Inflammatory macrophage treated with lipopolysaccharide for 4 hours (primary cell): Measurements from ENCODE around the gene RBPMS2.

Experiments
- DNase-seq: peaks from one replicate; pipeline ENCODE4 v3.0.0-alpha.2; 2020

Gene RBPMS2

DNA sequence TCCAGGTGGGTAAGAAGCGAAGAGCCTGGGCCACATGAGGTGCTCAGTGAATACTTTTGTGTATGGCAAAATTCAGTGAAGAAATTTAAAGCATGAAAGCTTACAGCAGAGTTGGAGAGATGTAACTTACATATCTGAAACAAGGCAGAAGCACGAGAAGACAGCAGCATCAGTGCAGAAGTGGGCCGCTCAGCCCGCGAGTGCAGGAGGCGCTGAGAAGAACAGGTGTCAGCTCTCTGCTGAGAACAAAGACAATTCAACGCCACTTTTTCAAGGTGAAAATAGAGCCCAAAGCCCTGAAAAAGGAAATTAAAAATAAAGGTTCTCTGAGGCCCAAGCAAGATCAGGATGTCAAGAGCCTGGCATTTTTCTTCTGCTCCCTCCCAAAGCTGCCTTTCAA lies 58.3 kb downstream of the RBPMS2 start:
- no peak for DNase-seq

DNA sequence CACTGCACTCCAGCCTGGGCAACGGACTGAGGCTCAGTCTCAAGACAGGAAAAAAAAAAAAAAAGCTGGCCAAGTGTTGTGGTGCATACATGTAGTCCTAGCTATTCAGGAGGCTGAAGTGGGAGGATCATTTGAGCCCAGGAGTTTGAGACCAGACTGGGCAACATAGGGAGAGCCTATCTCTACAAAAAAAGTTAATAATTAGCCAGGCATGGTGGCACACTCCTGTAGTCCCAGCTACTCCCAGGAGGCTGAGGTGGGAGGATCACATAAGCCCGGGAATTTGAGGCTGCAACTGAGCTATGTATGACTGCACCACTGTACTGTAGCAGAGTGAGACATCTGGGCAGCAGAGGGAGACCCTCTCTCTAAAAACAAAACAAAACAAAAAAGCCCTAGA lies 58.9 kb downstream of the RBPMS2 start:
- DNase-seq: no peak

DNA sequence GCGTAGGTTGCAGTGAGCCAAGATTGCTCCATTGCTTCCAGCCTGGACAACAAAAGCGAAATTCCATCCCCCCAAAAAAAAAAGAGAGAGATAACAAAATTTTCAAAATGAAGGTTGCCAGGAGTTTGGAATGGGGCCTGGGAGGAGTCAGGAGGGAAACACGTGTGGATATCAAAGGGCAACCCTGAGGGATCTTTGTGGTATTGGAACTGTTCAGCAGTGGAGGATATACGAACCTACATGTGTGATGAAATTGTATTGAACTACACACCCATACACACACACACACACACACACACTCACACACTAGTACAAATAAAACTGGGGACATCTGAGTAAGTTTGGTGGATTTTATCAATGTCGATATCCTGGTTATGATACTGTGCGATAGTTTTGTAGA lies 61.8 kb downstream of the RBPMS2 start:
- DNase-seq: no peak

DNA sequence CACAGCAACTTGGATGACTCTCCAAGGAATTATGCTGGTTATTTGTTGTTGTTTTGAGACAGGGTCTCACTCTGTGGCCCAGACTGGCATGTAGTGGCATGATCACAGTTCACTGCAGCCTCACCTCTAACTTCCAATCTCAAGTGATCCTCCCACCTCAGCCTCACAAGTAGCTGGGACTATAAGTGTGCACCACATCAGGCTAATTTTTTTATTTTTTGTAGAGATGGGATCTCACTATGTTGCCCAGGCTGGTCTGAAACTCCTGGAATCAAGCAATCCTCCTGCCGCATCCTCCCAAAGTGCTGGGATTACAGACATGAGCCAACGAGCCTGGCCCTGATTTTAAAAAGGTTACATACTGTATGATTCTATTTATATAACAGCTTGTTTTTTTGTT lies 63.0 kb downstream of the RBPMS2 start:
- DNase-seq: no peak

DNA sequence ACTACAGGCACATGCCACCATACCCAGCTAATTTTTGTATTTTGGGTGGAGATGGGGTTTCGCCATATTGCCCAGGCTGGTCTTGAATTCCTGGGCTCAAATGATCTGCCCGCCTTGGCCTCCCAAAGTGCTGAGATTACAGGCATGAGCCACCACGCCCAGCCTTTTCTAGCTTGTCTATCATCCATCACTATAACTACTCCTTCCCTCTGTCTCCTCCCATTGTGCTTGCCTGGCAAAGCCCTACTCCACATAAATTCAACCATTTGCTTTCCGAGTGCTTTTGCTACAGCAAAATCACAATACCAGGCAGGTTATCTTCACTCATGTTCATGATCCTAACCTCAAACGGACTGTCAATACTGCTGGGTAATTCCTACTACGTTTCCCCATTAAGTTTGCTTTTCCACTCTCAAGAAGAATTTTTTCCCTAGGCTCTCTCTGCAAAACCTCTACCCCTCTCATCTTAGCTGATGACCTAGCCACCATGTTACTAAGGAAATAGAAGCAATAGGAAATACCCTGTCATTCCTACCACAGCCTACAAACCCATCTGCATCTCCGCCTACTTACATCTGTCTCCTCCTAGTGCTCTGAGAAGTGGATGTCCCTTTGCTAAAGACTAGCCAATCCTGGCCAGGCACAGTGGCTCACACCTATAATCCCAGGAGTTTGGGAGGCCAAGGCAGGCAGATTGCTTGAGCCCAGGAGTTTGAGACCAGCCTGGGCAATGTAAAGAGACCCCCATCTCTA lies 64.5 kb downstream of the RBPMS2 start:
- DNase-seq: no peak

DNA sequence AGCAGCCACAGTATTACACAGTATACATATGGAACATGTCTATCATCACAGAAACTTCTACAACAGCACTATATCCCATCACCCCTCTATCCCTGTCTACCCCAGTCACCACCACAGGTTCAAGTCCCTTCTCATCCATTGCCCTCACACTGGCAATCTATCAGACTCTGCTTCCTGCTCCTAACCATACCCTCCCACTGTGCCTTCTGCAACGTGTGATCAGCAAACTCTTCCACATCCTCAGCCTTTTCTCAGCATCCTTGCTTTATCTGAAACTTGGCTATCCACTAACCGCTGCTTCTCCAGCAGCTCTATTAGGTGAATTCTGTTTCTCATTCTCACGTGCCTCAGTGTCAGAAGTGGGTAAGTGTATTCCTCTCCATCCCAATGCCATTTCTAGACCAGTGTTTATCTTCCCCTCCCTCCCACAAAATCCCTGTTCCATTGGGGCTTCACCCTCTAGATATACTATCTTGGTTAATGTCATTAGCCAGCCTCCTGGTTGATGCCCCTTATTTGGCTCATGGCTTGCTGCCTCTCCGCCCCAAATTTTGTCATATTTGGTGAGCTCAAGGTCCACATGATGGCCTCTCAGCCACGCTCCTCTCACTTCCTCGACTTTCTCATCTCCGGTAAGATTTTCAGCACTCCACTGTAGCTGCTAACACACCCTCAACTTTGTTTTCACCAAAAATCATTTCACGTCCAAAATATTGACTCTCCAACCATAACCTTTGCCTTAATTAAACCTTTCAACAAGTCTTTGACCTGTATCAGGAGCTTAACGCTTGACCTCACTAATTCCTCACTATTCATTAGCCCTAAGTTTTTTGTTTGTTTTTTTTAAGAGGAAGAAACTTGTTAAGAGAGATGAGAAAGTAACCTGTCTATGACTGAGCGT lies 69.1 kb downstream of the RBPMS2 start:
- no peak for DNase-seq

DNA sequence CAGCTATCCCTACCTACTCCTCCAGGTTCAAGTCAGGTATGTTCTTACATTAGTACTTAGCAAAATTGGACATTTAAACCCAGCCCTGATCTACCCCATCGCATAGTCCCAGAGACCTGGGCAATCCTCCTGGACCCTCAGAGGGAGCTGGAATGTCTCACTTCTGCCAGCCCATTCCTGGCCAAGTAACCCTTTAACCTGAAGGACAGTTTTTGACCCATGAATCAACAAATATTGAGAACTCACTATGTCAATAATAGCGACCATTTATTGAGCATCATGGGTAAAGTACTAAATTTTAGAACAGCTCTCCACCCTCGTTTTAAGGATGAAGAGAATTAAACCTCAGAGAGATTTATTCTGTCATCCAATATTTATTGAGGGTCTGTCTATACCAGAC lies 70.4 kb downstream of the RBPMS2 start:
- no peak for DNase-seq

DNA sequence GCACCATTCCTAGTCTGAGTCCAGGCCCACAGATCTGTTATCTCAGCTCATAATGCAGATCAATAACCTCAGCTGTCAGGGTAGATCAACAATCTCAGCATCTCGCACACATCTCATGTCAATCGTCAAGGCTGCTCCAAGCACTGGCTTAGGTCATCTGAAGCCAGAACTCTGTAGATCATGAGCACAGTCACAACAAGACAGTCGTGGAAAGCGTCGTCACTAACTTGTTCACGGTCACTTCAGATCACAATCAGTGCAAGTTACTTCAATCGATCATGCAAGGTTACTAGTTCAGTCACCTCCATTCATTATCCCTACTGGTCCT lies 71.8 kb downstream of the RBPMS2 start:
- DNase-seq: no peak

DNA sequence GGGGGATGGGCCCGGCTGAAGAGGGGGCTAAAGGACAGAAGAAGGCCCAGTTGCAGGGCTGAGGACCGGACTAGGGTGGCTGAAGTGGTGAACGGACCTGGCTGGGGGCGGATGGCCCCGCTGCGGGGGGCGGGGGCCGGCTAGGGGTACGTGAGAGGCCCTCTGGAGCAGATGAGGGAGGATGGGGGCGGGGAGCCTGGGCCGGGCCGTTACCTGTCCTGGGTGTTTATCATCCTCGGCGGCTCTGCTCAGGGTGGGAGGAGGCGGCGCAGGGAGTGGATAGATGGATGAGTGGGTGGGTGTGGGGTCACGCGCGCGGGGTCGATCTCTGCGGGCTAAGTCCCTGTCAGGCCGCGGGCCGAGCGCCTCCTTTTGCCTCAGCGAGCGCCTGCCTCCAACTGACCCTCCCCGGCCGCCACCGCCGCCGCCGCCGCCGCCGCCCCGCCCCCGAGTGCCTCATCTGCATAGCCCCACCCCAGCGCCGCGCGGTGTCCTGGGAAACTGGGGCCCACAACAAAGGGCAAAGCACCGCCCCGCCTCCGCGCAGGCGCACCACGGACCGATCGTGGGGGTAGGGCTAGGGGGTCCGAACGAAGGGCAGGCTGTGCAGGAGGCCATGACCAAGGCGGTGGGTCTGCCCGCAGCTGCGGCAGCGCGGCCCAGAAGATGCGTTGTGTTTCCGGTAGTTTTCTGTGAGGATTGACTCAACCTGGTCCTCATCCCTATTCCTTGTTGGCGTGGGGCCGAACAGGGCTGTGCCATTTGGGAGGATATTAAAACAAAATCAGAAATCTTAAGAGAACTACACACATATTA lies 72.4 kb downstream of the RBPMS2 start:
- DNase-seq: peak; percentile 92

DNA sequence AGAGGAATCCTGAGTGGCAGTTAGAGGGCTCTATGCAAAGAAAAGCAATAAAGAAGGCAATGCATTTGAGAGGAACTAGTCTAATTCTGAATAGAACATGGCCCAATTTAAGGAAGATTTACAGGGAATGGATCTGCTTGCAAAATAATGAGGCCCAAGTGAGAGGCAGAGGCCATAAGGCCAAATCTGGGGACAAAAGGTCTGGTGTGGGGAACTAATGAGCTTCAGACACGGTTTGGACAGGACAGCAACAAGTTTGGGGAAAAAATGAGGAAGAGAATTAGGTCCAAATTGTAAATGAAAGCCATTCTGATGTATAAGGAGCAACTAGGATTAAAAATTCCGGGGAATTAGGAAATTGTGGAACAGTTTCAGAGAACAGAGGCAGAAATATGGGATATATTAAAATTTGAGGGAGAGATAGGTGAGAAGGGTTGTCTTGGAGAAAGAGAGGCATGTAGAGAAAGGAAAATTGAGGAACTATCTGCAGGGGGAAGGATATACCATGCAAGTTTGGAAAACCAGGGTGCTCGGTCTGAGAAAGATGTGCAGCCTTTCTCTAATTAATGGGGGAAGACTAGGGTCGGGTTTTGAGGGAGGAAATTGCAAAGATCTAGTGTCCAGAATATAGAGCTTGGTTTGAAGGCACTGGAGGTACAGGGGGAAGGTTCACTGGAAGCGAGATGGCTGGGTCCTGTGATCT lies 73.8 kb downstream of the RBPMS2 start:
- DNase-seq: no peak

DNA sequence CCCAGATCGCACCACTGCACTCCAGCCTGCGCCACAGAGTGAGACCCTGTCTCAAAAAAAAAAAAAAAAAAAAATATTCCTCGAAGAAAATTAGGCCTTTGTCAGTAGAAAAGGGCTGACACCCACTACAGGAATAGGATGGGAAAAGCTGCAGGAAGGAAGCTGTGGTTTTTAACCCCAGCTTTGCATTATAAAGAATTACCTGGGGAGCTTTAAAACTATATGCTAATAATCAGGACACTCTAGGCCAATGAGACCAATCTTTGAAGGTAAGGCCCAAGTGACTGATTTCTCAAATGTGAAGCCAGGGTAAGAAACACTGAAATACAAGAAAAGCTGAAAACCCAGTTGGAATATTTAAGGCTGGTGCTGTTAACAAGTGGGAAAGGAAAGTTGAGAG lies 74.3 kb downstream of the RBPMS2 start:
- DNase-seq: no peak

DNA sequence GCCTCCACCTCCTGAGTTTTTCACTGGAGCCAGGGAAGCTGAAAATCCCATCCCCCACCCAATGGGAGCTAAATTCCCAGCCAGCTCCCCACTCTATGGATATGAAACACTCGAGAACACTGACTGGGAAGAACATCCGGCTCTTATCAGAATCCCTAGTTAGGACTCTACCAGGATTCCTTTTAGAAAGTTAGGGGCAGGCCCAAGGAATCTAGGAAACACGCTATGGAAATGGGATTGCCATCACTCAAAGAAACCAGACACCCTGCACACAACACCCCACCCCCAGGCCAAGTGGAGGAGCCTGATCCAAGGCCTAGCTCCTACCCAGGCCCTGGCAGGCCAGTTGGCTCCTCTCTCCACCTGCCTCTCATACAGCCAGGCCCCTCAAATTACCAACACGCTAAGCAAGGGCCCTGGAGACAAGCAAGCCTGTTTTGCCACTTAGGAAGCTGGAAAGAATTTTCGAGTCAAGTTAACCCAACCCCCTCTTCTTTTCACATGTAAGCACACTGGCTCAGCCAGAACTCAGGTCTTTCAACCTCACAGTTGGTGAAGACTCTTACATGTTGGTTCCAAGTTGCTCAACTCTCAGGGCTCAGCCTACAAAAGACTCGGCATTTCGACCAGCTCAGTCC lies 75.5 kb downstream of the RBPMS2 start:
- no peak for DNase-seq

DNA sequence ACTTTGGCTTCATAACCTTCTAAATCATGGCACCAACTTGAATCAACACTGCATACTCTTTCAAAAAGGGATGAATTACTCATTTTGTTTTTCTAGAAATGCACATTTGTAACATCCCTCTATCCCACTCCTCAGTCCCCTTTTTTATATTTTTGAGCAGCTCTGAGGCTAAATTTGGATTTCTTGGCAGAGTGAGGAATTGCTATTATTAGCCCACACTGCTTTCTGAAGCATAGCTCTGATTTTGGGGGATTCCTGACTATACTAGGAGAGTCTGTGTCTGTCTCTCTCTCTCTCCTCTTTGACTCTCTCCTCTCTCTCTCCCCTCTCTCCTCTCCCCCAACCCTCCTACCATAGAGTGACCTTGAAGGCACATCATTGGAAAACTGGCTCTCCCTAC lies 76.6 kb downstream of the RBPMS2 start:
- no peak for DNase-seq

DNA sequence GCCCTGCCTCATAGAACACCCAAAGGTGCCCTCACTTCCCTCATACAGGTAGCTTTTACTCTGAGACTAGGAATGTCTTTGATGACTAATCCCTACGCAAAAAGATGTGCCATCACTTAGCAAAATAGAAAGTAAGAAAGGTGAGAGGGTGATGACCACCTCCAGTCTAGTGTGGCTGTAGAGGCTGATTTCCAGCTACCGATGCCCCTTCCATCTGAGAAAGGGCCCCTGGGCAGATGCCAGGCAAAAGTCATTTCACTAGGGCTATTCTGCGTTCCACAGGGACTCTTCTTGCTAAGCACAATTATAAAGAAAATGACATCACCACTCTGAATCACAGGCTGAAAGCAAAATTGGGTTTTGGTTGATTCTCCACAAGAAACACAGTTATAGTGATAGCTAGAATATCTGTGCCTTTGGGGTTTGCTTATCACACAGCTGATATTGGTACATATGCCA lies 77.4 kb downstream of the RBPMS2 start:
- peak; percentile 44 for DNase-seq

DNA sequence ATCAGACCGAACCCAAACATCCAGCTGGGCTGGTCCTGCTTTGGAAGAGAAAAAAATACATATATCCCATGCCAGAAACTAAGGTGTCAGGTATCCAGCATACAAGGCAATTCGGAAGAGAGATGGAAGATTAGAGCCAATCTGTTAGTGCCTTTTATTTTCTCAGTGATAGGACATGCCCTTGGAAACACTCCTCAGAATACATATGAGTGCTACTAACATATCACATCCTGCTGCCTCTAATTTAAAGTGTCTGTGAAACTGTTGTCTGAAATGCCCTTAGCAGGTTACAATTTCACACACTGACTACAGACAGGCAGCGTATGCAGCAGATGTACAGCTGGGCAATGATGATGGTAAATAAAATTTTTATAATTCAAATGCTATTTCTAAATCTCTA lies 78.9 kb downstream of the RBPMS2 start:
- no peak for DNase-seq

DNA sequence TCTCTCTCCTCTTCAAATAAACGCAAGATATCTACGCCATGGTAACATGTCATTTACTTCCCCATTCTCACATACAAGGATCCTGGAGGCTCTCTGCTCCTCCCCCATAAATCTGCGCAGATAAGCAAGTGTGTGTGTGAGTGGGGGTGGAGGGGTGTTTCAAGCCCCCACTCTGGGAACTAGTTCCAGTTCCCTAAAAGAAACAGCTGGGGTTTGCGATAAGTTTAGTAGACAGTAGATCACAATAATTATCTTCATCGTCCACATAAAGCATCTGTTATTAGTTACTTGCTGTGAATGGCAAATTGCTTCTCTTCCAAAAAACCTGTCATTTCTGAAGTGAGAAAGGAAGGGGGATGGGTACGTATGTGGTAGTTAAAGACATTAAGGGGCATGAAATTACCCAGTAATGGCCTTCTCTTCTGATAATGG lies 79.8 kb downstream of the RBPMS2 start:
- DNase-seq: peak; percentile 90

DNA sequence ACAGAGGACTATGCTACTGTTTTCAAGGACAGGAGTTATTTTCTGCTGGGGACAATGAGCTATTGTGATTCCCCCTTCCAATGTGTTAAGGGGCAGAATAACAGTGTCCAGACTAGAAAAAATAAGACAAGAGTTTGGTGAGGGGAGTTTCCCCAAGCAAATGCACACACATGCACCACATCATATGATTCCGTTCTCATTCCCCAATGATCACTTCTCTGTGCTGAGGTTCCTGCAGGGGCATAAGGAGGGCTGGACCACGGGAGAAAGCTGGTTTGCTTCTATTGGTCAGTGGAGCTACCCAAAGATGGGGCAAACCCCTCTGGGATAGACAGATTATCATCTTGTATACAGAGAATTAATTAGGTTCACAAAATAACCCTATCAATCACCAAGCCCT lies 80.6 kb downstream of the RBPMS2 start:
- DNase-seq: peak; percentile 77

DNA sequence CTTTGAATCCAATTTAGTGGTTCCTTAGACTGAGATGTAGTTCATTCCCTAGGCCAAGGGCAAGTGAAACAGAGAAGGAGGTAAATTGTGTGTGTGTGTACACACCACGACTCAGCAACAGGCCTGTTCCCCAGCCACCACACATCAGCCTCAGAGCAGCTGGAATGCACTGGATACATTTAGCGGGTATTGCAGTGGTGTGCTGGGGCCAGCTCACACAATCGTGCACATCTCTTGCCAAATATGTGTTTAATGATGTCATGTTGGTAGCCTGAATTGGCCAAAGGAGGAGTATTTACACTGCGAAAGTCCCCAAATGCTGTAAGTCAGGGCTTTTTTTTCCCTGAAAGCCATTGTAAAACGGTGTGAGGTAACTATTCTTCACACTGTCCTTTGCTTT lies 82.3 kb downstream of the RBPMS2 start:
- DNase-seq: peak; percentile 99

DNA sequence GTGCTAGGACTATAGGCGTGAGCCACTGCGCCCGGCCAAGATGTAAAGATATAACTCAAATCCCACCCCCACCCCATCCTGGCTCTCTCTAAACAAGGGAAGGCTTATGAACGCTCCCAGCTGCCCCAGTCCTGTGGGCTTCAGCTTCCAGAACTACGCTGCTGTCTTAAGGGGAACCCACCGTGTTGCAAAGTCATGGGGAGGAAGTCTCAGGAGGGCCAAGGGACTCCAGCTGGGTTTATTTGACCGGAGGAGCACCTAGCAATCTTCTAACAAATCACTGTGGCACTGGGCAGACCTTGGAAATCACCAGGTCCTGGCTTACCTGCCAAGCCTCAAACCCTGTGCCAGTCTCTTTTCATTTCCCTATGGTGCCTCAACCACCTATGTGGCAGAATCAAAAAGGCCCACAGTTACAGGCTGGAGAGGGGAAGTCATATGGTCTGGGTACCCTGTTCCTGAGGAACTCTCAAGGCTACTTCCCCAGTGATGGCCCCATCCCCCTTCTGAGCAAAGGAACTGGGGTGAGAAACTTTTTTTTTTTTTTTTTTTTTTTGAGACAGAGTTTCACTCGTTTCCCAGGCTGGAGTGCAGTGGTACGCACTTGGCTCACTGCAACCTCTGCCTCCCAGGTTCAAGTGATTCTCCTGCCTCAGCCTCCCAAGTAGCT lies 83.4 kb downstream of the RBPMS2 start:
- peak; percentile 87 for DNase-seq

DNA sequence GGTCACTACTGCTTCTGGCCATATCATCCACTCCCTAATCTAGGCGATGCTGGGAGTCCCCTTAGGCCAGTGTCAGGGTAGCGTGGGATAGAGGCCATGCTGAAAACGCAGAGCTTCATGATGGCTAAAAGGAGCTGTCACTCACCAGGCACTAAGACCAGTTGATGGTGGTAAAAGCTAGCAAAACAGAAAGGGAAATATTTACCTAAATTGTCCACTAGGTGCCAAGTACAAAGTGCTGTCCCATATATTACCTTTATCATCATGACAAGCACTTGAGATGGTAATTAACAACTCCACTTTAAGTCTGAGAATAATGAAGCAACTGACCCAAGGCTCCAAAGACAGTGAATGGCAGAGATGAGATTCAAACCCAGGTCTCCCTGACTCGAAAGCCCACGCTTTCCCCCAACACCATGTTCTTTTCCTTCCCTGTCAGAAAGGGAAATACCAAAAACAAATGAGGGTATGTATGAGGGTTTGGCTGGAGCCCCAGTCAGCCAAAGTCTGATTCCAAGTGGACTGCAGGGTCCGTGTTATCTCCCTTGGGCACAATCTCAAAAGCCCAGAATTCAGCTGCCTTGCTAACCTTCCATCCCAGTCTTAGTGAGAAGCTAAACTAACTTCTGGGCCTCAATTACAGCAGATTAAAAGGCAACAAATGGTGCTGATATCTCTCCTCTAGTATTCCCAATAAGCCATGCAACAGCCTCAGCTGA lies 84.7 kb downstream of the RBPMS2 start:
- DNase-seq: no peak

DNA sequence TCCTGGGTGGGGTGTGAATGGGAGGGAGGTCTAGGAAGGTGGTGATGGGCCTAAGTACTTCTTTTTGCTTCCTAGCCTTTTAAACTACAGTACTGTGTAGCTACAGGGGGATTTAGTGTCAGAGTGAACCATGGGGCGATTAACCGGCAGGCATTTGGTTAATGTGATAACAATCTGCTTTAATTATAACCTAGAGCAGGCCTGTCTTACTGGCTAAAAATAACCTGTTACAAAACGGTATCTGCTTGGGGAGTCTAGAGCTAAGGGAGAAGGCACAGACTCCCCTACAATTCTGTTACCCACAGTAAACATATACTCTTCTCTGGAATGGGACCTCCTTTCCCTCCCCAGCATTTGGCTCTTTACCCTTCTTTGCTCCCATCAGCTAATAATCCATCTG lies 85.4 kb downstream of the RBPMS2 start:
- DNase-seq: no peak
